Adipose tissue (tissue), 3 donors: ENCODE data around the gene CYB5A. TPM values are rescaled to one million over a fixed set of nuclear protein-coding genes. Genes with fewer than 3 reads are reported as not detected.

Source experiments
- polyA plus RNA-seq, 3 donors: library from polyadenylated mRNA; stranded (reverse); fragments of 200-250 nt; gene quantifications; one replicate each; pipeline ENCODE4 v1.2.3, GENCODE V29; 2013
- donor health status: healthy with polysubstance abuse.
- donor health status: Bipolar disorder and iron deficiency.
- donor health status: healthy.

CYB5A gene
- polyA plus RNA-seq, 3 donors: 353 to 593 (median 389) TPM

Other genes starting within 250 kb of the CYB5A start
- under 1 TPM in 2 of 3 donors, not detected in 1; 0.31 to 0.83 TPM for gene FBXO15, start 144.1 kb downstream of the CYB5A start, polyA plus RNA-seq
- gene TIMM21, start 143.4 kb downstream of the CYB5A start, polyA plus RNA-seq: 10 to 100 TPM; 12.1 to 28.0 (median 23.1) TPM
- gene C18orf63, start 23.9 kb upstream of the CYB5A start, polyA plus RNA-seq: under 1 TPM in 1 of 3 donors, not detected in 2; 0.01 TPM
- under 1 TPM; 0.08 to 0.34 (median 0.10) TPM for gene DIPK1C, start 165.3 kb upstream of the CYB5A start, polyA plus RNA-seq
- gene CNDP2, start 204.4 kb upstream of the CYB5A start, polyA plus RNA-seq: 10 to 100 TPM; 71.8 to 98.7 (median 92.6) TPM
- gene CNDP1, start 242.5 kb upstream of the CYB5A start, polyA plus RNA-seq: under 1 TPM in 2 of 3 donors, not detected in 1; 0.12 to 0.20 TPM